H1 (cell line): Measurements from ENCODE around the gene ZNF280B. TPM values are rescaled to one million over a fixed set of nuclear protein-coding genes. Genes with fewer than 3 reads are reported as not detected.

Experiments used
- CTCF ChIA-PET: fragments of 300-600 bp; sonication (Branson Sonifier 250); formaldehyde crosslinking; loops from one replicate; lab custom pipeline; 2021; ENCODE audit not compliant: partially characterized antibody; lab: Charles Lee
- POLR2A ChIA-PET: fragments of 300-600 bp; sonication (Branson Sonifier 250); formaldehyde crosslinking; loops from one replicate; lab custom pipeline; 2021; ENCODE audit warnings: inconsistent platforms; ENCODE audit not compliant: partially characterized antibody; lab: Charles Lee
- DNase-seq, 2 experiments: peaks; one replicate each; pipeline versions ENCODE4 v3.0.0 to v3.0.0-alpha.2; 2010 to 2022; ENCODE audit warnings: low spot score in 2 of 2, low read depth in 1 of 2, mixed read lengths in 1 of 2
- FAIRE-seq: peaks from 2 replicates; lab custom pipeline; 2011; peaks lifted over from hg19 to GRCh38; lab: Jason Lieb, UNC
- H2AFZ ChIP-seq: 2 replicates; pipeline ENCODE4 v1.8.1; 2012; ENCODE audit warnings: low read length, inconsistent platforms
- H2AK5ac ChIP-seq: 2 replicates; pipeline ENCODE4 v1.6.1; 2013; ENCODE audit warnings: low read depth, low read length
- H2BK120ac ChIP-seq: replicated peaks from 2 replicates; pipeline ENCODE3; 2013; ENCODE audit warnings: low read depth, low read length, inconsistent platforms
- H2BK12ac ChIP-seq: 2 replicates; pipeline ENCODE4 v1.6.1; 2013; ENCODE audit warnings: low read depth, low read length
- H2BK15ac ChIP-seq: 2 replicates; pipeline ENCODE4 v1.6.1; 2013; ENCODE audit warnings: low read length
- H2BK20ac ChIP-seq: 2 replicates; pipeline ENCODE4 v1.6.1; 2013; ENCODE audit warnings: low read length
- H2BK5ac ChIP-seq: 2 replicates; pipeline ENCODE4 v1.6.1; 2013; ENCODE audit warnings: low read depth, low read length
- H3K14ac ChIP-seq: 2 replicates; pipeline ENCODE4 v1.6.1; 2013; ENCODE audit warnings: inconsistent platforms; ENCODE audit not compliant: insufficient read length
- H3K18ac ChIP-seq: 2 replicates; pipeline ENCODE4 v1.6.1; 2013; ENCODE audit warnings: low read length; ENCODE audit errors: extremely low read depth
- H3K23ac ChIP-seq: 2 replicates; pipeline ENCODE4 v1.6.1; 2013; ENCODE audit warnings: inconsistent platforms; ENCODE audit not compliant: insufficient read length
- H3K23me2 ChIP-seq: 2 replicates; pipeline ENCODE4 v1.6.1; 2013; ENCODE audit warnings: low read depth, low read length
- H3K27ac ChIP-seq: 2 replicates; pipeline ENCODE4 v1.6.1; 2011; ENCODE audit warnings: low read depth, low read length, inconsistent platforms
- H3K27me3 ChIP-seq, 4 experiments: replicated peaks in 1 of 4; 1 replicate in 1 of 4; 2 replicates in 3 of 4; pipeline versions ENCODE4 v1.6.1 to v1.8.1; 2011 to 2013; ENCODE audit warnings: low read length in 3 of 4, mild to moderate bottlenecking in 3 of 4, inconsistent platforms in 2 of 4, mixed read lengths in 2 of 4, moderate library complexity in 1 of 4; ENCODE audit not compliant: control insufficient read depth in 3 of 4, insufficient read depth in 3 of 4; ENCODE audit errors: extremely low read depth in 1 of 4
- H3K36me3 ChIP-seq, 4 experiments: 2 replicates each; pipeline versions ENCODE4 v1.6.1 to v1.8.1; 2011 to 2013; ENCODE audit warnings: mild to moderate bottlenecking in 4 of 4, low read length in 3 of 4, moderate library complexity in 2 of 4, control low read depth in 1 of 4, inconsistent platforms in 1 of 4; ENCODE audit not compliant: insufficient read depth in 4 of 4, control insufficient read depth in 2 of 4
- H3K4ac ChIP-seq: replicated peaks from 2 replicates; pipeline ENCODE3; 2013; ENCODE audit warnings: low read length, low read depth, mixed read lengths, inconsistent platforms; ENCODE audit not compliant: insufficient read length
- H3K4me1 ChIP-seq, 4 experiments: replicated peaks in 1 of 4; 1 replicate in 1 of 4; 2 replicates in 3 of 4; pipeline versions ENCODE4 v1.6.1 to v1.8.1; 2011 to 2013; ENCODE audit warnings: low read length in 3 of 4, inconsistent platforms in 2 of 4, mixed read lengths in 1 of 4; ENCODE audit not compliant: insufficient read depth in 4 of 4, control insufficient read depth in 3 of 4
- H3K4me2 ChIP-seq, 2 experiments: 2 replicates each; pipeline versions ENCODE4 v1.6.1 to v1.8.1; 2011 to 2013; ENCODE audit warnings: low read depth in 2 of 2, low read length in 2 of 2, control low read depth in 1 of 2, inconsistent platforms in 1 of 2, mild to moderate bottlenecking in 1 of 2; ENCODE audit not compliant: insufficient read depth in 1 of 2
- H3K4me3 ChIP-seq, 4 experiments: fragments of 200-600, 300-600 bp in 1 of 4; sonication (generic), shearing (Covaris generic), sonication (Bioruptor Twin) in 1 of 4; 2 replicates each; pipeline versions ENCODE4 v1.5.1 to v1.8.1; 2011 to 2016; ENCODE audit warnings: low read length in 4 of 4, low read depth in 3 of 4, control low read depth in 2 of 4, inconsistent platforms in 2 of 4, mild to moderate bottlenecking in 2 of 4, mixed read lengths in 1 of 4, moderate library complexity in 1 of 4; ENCODE audit not compliant: insufficient read depth in 2 of 4; ENCODE audit errors: extremely low read depth in 1 of 4
- H3K56ac ChIP-seq: replicated peaks from 2 replicates; pipeline ENCODE3; 2013; ENCODE audit warnings: low read depth, mild to moderate bottlenecking, mixed read lengths, low read length, inconsistent platforms; ENCODE audit not compliant: insufficient read length
- H3K79me1 ChIP-seq: 2 replicates; pipeline ENCODE4 v1.6.1; 2013; ENCODE audit warnings: low read depth, low read length, control low read depth
- H3K79me2 ChIP-seq, 2 experiments: 2 replicates each; pipeline versions ENCODE4 v1.6.1 to v1.8.1; 2012 to 2013; ENCODE audit warnings: low read length in 2 of 2, mild to moderate bottlenecking in 2 of 2, inconsistent platforms in 1 of 2; ENCODE audit not compliant: insufficient read depth in 2 of 2, control insufficient read depth in 1 of 2
- H3K9ac ChIP-seq, 4 experiments: replicated peaks in 1 of 4; 1 replicate in 1 of 4; 2 replicates in 3 of 4; pipeline versions ENCODE4 v1.6.1 to v1.8.1; 2011 to 2013; ENCODE audit warnings: low read depth in 3 of 4, low read length in 3 of 4, control low read depth in 2 of 4, mild to moderate bottlenecking in 2 of 4, moderate library complexity in 2 of 4, inconsistent platforms in 1 of 4; ENCODE audit errors: extremely low read depth in 1 of 4
- H3K9me3 ChIP-seq, 2 experiments: 2 replicates each; pipeline versions ENCODE4 v1.6.1 to v1.8.1; 2012 to 2013; ENCODE audit warnings: mild to moderate bottlenecking in 2 of 2, moderate library complexity in 2 of 2, control low read depth in 1 of 2, inconsistent platforms in 1 of 2, low read depth in 1 of 2, low read length in 1 of 2, mixed read lengths in 1 of 2; ENCODE audit not compliant: insufficient read depth in 2 of 2
- H4K20me1 ChIP-seq, 2 experiments: replicated peaks in 1 of 2; 2 replicates each; pipeline versions ENCODE3 to v1.8.1; 2011 to 2013; ENCODE audit warnings: inconsistent platforms in 2 of 2, low read length in 2 of 2, mild to moderate bottlenecking in 1 of 2; ENCODE audit not compliant: insufficient read depth in 2 of 2, control insufficient read depth in 1 of 2
- H4K5ac ChIP-seq: 2 replicates; pipeline ENCODE4 v1.6.1; 2013; ENCODE audit warnings: low read length, low read depth, mixed read lengths, inconsistent platforms; ENCODE audit not compliant: insufficient read length
- H4K8ac ChIP-seq: 2 replicates; pipeline ENCODE4 v1.8.0; 2013; ENCODE audit warnings: mild to moderate bottlenecking, moderate library complexity, low read length, inconsistent platforms; ENCODE audit not compliant: insufficient read depth; ENCODE audit errors: extremely low read depth
- H4K91ac ChIP-seq: replicated peaks from 2 replicates; pipeline ENCODE3; 2013; ENCODE audit warnings: low read length, mixed read lengths, inconsistent platforms; ENCODE audit not compliant: insufficient read length
- CBX5 ChIP-seq: fragments of 300-800, 300-1000 bp; sonication (generic); IDR thresholded peaks from 2 replicates; pipeline ENCODE4 v1.7.1; 2016; ENCODE audit warnings: antibody characterized with exemption, low read length, low read depth
- EGR1 ChIP-seq: IDR thresholded peaks from 2 replicates; pipeline ENCODE4 v1.6.1; 2011; ENCODE audit warnings: low read depth, low read length, borderline replicate concordance
- FOSL1 ChIP-seq: IDR thresholded peaks from 2 replicates; pipeline ENCODE4 v1.6.1; 2011; ENCODE audit warnings: mild to moderate bottlenecking, low read depth, low read length, moderate library complexity; ENCODE audit not compliant: insufficient read depth
- KDM1A ChIP-seq: fragments of 200-600, 300-600 bp; sonication (generic); IDR thresholded peaks from 2 replicates; pipeline ENCODE4 v1.7.1; 2016; ENCODE audit warnings: mild to moderate bottlenecking, low read length, borderline replicate concordance
- MAX ChIP-seq: IDR thresholded peaks from 2 replicates; pipeline ENCODE4 v1.6.1; 2012; ENCODE audit warnings: inconsistent platforms
- POLR2AphosphoS5 ChIP-seq: IDR thresholded peaks from 2 replicates; pipeline ENCODE4 v1.6.1; 2011; ENCODE audit warnings: low read depth, low read length
- SP2 ChIP-seq: IDR thresholded peaks from 2 replicates; pipeline ENCODE4 v1.6.1; 2012; ENCODE audit warnings: mild to moderate bottlenecking, low read length, inconsistent platforms
- SRF ChIP-seq: IDR thresholded peaks from 2 replicates; pipeline ENCODE4 v1.6.1; 2011; ENCODE audit warnings: mild to moderate bottlenecking, low read depth, low read length, moderate library complexity
- TCF12 ChIP-seq: IDR thresholded peaks from 2 replicates; pipeline ENCODE4 v1.6.1; 2011; ENCODE audit warnings: low read depth, mild to moderate bottlenecking, low read length
- WGBS, 2 experiments: shearing (Covaris generic) in 1 of 2; methylation state at CpG; one replicate each; pipeline versions ENCODE4 v1.1.6 to v1.1.7; 2013 to 2015; ENCODE audit warnings: low lambda C conversion rate in 2 of 2, mixed read lengths in 2 of 2, inconsistent platforms in 1 of 2, low coverage in 1 of 2, missing lambda C conversion rate in 1 of 2; ENCODE audit not compliant: insufficient replicate concordance in 2 of 2, insufficient coverage in 1 of 2, insufficient read length in 1 of 2; ENCODE audit errors: extremely low coverage in 1 of 2, missing lambda C conversion rate in 1 of 2; 5-methylcytosine and 5-hydroxymethylcytosine counted together
- polyA plus RNA-seq, 7 experiments: library from polyadenylated mRNA; depleted of rRNA in 3 of 7; stranded (reverse) in 5 of 7; unstranded in 2 of 7; fragments of >200 nt in 5 of 7; fragments of 200-250 nt in 2 of 7; gene quantifications; 1 replicate in 5 of 7; 2 replicates in 1 of 7; 4 replicates in 1 of 7; pipeline versions ENCODE4 v1.2.1 to v1.2.3, GENCODE V29; 2011 to 2013; ENCODE audit warnings: missing spikeins in 2 of 7, mixed read lengths in 2 of 7
- total RNA-seq: library from RNA; stranded (reverse); fragmentation: NEBNext Ultra II Directional; extraction: Animal tissue kit (Norgen Biotek cat#: 25700); gene quantifications from 2 replicates; pipeline ENCODE4 v1.2.1, GENCODE V29; 2021

Gene ZNF280B
- total and polyA plus RNA-seq, 2 of the 8 experiments (the other 6 are each of a cell fraction or from before 2014, with no cell fraction given): 4.8 to 11.7 TPM

GRCh38 chr22:22554587-22555284, 46.2 kb upstream of the ZNF280B start:
- Histone ChIP-seq H3K9ac (no peak overlapping the region), H2BK12ac (no peak overlapping the region), H4K91ac (no peak overlapping the region), H3K9me3 (peaks cover 20 to 49% of the 10 kb centered on the region in 2 experiments), H2BK15ac (no peak overlapping the region), H3K4me2 (no peak overlapping the region), H2BK120ac (no peak overlapping the region), H3K4me3 (no peak overlapping the region), H3K79me1 (no peaks in the 10 kb centered on the region), H3K23ac (no peak overlapping the region), H3K14ac (no peak overlapping the region), H2AFZ (no peak overlapping the region), H3K18ac (no peak overlapping the region), H3K36me3 (no peaks in the 10 kb centered on the region), H2BK5ac (no peak overlapping the region), H3K56ac (no peak overlapping the region), H3K4ac (no peak overlapping the region), H3K79me2 (no peaks in the 10 kb centered on the region), H4K5ac (no peak overlapping the region), H3K4me1 (no peaks in the 10 kb centered on the region), H3K23me2 (no peaks in the 10 kb centered on the region), H4K8ac (no peak overlapping the region), H2BK20ac (no peak overlapping the region), H2AK5ac (no peak overlapping the region), H3K27ac (no peak overlapping the region), H4K20me1 (no peaks in the 10 kb centered on the region), H3K27me3 (peaks cover 12 to 40% (median 22%) of the 10 kb centered on the region in 4 experiments; a peak in 6 of 7 replicates)
- no peak for TF ChIP-seq SP2
- no peak for TF ChIP-seq POLR2AphosphoS5
- no peak for TF ChIP-seq MAX
- TF ChIP-seq FOSL1: no peak
- no peak for TF ChIP-seq CBX5
- TF ChIP-seq TCF12: no peak
- TF ChIP-seq KDM1A: no peak
- TF ChIP-seq EGR1: no peak
- TF ChIP-seq SRF: no peak
- ChIA-PET CTCF (interaction anchor here (0.6 kb wide), 1 partner anchor 59 kb away, joined by 3 read pairs; no protein-coding TSS in a partner anchor), POLR2A (no interaction called here)
- FAIRE-seq (no peak), DNase-seq (no peak)
- 73% methylated on average over 4 of the region's 4 CpGs; no CpG with 5 or more reads in 1 of the 2 experiments for WGBS, 2 experiments
